Vagina (tissue), 2 donors: Measurements from ENCODE around the gene HOXD8.

Experiments used
- CTCF ChIP-seq, 3 experiments: fragments of 450-650 bp in 2 of 3; fragments of 200-600 bp in 1 of 3; sonication (generic) in 1 of 3; IDR thresholded peaks; one replicate each; pipeline ENCODE4 v1.5.1; 2017 to 2019; ENCODE audit warnings: antibody characterized with exemption in 3 of 3, mild to moderate bottlenecking in 2 of 3, moderate library complexity in 2 of 3
- POLR2A ChIP-seq, 2 donors: fragments of 450-650 bp; IDR thresholded peaks; one replicate each; pipeline ENCODE4 v1.6.1; 2017; ENCODE audit warnings: antibody characterized with exemption in 2 of 2, mild to moderate bottlenecking in 2 of 2, moderate library complexity in 2 of 2
- POLR2AphosphoS5 ChIP-seq, 2 donors: sonication (generic); formaldehyde crosslinking; IDR thresholded peaks; one replicate each; pipeline ENCODE4 v1.9.0; 2017; ENCODE audit warnings: antibody characterized with exemption in 2 of 2, mild to moderate bottlenecking in 2 of 2, low read depth in 1 of 2; ENCODE audit not compliant: insufficient read depth in 1 of 2

GRCh38 chr2:176147800-176148496, 18.4 kb downstream of the HOXD8 start:
- no peak for TF ChIP-seq CTCF (IDR thresholded peaks at IDR 0.05)
- no peak for TF ChIP-seq POLR2AphosphoS5 (IDR thresholded peaks at IDR 0.05; ENCODE audit: insufficient read depth in 1 of 2, low read depth in 1 of 2)
- no peak for TF ChIP-seq POLR2A (IDR thresholded peaks at IDR 0.05)
